NCI-H345 treated with DMSO at 0.1 percent for 48 hours (cell line): ENCODE data around the gene ACBD7.

Source experiments
- DNase-seq: peaks from one replicate; lab custom pipeline; 2025; ENCODE audit not compliant: unreplicated experiment; lab: John Stamatoyannopoulos, UW

The ACBD7 gene

DNA sequence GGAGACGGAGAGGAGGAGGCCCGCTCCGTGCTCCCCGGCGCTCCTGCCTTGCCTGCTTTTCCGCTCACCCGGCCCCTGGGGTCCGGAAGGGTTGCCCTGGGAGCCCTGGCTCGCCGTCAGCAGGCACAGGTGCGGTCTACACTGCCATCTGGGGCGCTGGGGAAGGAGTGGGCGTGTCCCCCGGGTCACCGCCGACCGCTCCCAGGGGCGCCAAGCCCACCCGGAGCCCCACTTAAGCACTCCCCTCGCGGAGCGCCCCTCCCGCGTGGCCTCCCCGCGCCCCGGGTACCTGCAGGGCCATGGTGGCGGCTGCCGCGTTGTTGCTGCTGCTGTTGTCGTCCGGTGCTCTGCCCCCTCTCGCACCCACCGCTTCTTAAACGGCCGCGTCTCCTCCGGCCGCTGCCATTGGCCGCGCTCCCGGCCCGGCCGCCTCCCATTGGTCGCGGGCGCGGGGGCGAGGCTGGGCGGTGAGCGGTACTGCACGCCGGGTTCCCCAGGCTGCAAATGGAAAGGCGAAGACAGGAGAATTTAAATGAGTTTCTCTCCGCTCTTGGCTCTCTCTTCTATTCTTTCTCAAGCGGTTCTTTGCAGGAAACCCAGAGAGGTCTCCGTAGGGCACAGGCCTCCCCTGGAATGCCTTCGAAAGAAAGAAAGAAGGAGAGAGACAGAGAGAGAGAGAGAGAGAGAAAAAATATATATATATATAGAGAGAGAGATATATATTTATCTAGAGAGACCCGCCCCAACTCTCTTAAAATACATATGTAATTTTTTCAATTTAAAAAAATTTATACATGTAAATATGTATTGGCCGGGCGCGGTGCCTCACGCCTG lies at the start of gene ACBD7:
TSS of gene ACBD7 (minus strand) at position 349 of the 834 bp plus-strand sequence. CDS start at position 301, 48 bp downstream.
- peak; percentile 50 for DNase-seq

DNA sequence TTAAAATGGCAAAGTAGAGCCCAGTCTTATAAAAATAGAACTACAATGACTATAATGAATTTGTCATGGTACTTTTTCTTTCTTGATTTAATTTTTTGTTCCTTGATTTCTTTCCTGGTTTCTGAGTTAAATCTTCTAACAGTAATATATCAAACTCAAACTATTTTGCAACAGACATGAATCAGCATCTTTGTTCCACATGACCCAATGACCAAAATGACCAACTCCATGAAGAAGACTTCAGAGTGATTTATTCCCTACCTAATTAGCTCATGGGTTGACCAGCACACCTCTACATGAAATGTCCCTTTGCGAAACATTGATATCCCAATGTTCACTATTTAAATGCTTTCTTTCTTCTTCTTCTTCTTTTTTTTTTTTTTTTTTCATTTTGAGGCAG lies 49.1 kb upstream of the ACBD7 start:
- DNase-seq: no peak

DNA sequence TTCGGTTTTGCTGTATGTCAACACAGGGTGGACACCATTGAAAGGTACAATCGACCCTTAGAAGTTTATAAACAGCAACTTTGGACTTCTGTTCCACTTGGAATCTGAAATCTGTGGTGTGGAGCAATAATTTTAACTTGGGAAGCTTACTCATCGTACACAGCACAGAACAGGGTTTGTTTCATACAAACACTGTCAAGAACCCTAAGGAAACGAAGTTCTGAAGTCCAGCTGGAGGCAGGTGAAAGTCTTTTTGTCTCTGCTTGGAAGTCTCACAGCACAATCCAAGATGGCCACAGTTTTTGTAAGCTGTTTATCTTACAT lies 48.4 kb upstream of the ACBD7 start:
- DNase-seq: no peak

DNA sequence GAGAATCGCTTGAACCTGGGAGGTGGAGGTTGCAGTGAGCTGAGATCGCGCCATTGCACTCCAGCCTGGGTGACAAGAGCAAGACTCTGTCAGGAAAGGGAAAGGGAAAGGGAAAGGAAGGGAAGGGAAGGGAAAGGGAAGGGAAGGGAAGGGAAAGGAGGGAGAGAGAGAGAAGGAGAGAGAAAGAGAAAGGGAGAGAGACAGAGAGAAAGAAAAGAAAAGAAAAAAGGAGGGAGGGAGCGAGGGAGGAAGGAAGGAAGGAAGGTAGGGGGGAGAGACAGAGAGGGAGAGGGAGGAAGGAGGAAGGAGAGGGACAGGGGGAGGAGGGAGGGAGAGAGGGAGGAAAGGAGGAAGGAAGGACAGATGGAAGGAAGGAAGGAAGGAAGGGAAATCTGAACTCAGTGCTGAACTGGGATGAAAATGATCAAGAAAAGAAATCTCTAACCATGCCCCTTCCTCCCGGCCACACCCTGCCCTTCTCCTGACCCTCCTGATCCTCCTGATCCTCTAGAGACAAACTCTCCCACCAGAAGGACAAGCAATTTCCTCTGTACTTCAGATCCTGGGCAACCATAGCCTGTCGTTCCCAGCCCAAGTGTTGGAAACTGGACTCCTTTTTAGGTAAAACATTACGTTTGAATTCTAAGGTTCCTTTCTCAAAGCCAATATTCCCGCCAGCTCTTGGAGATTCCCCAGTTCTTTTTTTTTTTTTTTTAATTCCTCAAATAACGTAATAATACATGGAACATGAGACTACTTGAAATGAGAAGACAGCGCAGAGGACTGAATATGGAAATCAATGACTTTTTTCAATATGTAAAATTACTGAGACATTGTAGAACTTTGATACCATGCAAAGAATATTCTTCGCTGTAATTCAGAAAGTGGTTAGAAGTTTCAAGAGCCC lies 47.8 kb upstream of the ACBD7 start:
- no peak for DNase-seq

DNA sequence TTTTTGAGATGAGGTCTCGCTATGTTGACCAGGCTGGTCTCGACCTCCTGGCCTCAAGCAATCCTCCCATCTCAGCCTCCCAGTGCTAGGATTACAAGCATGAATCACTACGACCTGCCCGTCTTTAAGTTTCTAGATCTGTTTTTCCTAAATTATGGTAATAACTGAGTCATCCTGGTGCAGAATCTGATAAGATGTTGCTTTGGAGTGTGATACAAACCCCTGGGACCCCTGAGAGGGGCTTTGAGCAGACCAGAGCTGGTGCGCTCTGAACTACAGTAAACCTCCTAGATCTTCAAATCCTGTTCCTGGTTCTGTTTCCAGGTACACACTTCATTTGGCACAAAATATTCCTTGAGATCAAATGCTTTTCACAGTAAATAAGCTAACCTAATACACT lies 42.8 kb upstream of the ACBD7 start:
- no peak for DNase-seq

DNA sequence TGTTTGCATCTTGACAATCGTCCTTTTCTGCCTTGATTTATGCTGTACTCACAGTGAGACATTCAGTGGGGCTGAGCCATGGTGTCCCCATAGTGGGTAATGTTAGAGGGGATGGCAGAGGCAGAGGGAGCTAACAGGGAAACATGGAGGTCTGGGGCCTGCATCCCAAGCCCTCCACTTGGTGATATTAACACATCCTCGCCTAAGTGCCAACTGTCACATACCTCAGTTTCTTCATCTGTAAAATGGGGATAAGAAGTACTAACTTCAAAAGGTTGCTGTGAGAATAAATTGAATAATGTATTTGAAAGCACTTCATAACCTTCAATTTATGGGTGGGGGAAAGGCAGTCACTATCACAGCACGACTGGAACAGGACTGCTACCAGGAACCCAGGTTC lies 36.3 kb upstream of the ACBD7 start:
- DNase-seq: no peak

DNA sequence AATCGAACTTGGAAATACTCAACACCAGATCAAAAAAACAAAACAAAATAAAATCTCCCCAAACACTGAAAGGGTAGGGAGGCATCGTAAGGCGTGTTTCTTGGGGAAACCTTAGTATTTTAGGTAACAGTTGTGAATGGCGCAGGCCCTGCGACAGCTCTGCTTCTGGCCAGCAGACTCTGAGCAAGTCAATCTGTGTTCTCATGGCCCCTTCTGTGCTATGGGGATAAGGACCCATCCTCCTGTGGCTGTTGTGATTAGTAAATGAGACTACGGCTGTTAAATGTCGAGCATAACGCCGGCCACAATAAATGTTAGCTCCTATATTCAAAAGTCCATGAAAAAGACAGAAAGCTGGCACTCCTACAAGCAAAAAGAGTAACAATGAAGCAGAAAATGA lies 35.6 kb upstream of the ACBD7 start:
- DNase-seq: no peak

DNA sequence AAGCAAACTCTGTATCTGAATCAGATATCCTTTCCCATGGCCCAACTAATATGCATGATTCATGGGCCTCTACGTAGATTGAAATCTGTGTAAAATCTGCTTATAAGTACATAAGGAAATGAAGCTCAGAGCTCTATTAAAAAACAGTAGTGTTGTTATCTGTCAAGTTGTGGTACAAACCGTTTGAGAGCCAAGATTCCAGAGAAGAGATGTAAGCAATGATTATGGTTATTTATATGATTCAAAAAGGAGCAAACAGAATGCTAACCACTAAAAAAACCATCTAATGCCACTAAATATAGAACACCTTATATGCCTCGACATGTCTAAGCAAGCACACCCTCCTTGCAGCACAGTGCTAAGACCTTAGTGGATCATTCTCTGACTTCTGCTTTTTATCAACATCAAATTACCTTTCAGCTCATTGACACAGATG lies 35.2 kb upstream of the ACBD7 start:
- DNase-seq: no peak

DNA sequence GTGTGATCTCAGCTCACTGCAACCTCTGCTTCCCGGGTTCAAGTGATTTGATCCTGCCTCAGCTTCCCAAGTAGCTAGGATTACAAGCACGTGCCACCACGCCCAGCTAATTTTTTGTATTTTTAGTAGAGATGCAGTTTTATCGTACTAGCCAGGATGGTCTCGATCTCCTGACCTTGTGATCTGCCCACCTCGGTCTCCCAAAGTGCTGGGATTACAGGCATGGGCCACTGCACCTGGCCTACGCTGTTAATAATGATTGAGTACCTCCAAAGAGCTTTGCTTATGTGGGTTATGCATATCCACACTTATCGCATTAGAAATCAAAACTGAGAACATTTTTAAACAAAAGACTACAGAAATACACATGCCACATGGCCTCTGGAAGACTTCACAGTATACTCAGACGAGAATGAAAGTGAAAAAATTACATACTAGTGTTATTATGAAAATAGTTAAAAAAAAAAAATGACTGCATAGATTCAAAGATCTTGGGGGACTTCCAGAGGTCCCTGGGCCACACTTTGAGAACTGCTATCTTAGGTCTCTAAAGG lies 34.0 kb upstream of the ACBD7 start:
- no peak for DNase-seq

DNA sequence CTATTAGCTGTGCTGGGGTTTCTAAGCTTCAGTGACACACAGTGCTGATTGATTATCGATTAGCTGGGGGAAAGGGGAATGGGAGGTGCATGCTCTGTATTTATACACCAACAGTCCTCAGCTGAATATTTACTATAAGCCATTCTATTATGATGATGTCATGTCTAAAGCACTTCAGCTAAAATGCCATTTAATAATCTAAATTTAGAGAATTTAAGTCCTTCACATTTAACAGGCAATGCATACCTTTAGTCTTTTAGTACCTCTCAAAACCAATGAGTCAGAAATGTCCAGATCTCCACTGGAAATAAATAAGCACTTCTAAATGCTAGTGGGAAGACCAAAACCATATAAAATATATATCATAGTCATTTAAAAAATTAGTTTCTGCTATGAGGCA lies 33.1 kb upstream of the ACBD7 start:
- no peak for DNase-seq

DNA sequence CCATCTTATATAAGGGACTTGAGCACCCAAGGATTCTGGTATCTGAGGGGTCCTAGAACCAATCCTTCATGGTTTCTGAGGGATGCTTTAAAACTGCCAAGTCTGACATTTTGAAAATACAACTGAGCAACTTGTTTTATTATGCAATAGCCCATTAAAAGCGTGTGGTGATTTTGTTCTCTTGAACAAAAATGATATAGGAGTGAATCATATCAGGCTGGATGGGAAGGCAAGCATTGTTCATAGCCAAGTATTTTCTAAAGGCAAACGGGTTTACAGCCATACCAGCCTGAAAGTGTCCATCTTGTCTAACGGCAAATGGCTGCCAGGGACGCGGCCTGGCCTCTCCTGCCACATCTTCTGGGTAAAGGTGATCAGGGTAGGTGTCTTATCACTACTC lies 31.9 kb upstream of the ACBD7 start:
- no peak for DNase-seq

DNA sequence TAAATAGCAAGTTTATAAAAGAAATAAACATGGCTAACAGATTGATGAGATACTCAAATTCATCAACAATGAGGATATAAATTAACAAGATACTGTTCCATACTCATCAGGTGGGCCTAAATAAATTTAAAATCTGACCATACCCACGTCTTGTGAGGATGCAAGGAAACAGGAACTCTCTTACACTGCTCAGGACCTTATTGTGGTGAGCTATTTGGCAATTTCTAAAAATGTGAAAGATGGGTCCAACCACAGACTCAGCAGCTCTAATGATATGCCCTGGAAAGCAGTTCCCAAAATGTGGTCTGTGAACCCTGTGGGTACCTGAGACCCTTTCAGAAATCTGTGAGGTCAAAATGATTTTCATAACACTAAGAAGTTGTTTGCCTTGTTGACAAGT lies 30.0 kb upstream of the ACBD7 start:
- DNase-seq: no peak

DNA sequence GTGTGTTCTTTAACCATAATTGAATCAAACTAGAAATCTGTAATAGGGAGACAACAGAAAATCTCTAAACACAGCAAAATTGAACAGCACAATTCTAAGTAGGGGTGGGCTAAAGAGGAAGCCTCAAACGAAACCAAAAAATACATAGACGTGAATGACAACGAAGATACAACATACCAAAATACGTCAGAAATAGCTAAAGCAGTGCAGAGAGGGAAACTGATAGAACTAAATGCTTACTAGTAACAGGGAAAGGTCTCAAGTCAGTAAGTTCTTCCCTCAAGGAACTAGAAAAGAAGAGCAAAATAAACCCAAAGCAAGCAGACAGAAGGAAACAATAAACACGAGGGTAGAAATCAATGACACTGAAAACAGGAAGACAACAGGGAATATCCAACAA lies 27.6 kb upstream of the ACBD7 start:
- DNase-seq: no peak

DNA sequence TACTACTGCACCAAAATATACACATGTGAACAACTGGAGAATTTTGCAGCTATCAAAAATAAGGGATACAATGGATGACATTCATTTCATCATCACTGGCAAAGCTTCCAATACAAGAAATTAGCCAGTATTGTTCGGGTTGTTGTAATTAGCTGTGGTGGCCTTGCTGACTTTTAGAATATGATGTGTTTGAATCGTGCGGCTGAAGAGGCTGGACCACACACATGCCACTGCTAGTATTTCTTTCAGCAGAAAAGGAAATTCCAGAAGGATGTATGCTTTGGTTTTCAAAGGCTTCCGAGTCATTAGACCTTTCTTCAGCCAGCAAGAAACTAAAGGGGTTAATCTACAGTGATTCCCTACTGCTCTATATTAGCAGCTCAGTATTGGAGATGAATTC lies 25.2 kb upstream of the ACBD7 start:
- DNase-seq: no peak

DNA sequence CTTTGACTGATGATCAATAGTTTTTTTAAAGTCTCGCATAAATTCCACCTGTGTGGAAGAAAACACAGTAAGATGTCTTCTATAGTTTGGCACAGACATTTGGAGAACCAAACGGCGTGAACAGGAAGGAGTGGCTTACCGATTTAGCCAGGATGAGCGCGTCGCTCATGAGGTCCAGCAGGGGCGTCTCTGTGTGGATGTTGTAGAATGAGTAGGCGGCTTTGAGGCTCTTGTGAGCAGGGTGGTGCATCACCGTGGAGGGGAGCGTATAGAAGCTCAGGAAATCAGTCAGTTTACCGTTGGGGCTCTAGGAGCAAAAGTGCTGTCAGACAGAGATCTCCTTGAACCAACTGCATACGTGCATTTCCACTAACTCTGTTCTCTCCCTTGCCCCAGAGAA lies 24.1 kb upstream of the ACBD7 start:
- DNase-seq: no peak

DNA sequence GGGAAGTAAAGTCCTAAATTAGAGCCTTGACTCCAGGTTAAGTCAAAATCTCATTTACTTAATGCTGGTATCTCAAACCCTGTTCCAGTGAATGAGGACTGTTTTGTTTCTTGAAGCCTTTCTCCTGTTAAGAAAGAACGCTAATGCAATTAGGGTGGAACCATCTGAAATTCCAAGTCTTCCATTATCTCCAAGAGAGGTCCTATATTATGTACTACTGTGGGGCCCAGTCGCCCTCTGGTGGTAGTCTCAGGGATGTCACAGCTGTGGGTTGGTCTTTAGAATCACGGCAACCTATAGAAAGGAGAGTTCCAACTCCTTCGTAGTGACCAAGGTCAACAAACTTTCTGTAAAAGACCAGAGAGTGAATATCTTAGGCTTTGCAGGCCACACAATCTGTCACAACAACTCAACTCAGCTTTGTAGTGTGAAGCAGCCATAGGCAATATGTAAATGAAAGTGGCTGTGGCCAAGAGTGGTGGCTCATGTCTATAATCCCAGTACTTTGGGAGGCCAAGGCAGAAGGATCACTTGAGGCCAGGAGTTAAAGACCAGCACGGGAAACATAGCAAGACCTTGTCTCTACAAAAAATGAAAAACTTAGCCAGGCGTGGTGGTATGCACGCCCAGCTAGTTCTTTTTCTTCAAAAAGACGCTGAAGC lies 17.9 kb upstream of the ACBD7 start:
- DNase-seq: peak; percentile 40

DNA sequence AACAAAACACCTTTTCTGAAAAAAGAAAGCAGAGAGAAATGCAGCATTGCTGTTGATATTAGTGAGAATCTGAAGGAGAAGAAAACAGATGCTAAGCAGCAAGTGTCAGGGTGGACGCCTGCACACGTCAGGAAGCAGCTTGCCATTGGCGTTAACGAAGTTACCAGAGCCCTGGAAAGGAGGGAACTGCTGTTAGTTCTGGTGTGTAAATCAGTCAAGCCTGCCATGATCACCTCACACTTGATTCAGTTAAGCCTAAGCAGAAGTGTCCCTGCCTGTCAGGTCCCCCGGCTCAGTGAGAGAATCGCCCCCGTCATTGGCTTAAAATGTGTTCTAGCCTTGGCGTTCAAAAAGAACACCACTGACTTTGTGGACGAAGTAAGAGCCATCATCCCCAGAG lies 14.9 kb upstream of the ACBD7 start:
- no peak for DNase-seq

DNA sequence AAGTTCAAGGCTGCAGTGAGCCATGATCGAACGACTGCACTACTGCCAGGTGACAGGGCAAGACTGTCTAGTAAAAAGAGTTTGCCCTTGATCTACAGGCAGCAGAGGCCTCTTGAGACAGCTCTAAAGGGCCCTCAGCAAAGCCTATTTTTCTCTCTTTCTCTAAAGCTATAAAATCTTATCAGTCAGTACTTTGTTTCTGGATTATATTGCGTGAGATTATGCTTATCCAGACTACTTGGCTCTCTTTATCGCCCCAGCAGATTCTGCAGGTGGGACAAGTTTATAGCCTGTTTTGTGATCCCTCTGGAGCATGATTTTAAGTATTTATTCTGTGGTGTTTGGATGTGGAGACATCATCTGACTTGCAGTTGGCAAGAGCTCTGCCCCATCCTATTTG lies 11.3 kb upstream of the ACBD7 start:
- no peak for DNase-seq

DNA sequence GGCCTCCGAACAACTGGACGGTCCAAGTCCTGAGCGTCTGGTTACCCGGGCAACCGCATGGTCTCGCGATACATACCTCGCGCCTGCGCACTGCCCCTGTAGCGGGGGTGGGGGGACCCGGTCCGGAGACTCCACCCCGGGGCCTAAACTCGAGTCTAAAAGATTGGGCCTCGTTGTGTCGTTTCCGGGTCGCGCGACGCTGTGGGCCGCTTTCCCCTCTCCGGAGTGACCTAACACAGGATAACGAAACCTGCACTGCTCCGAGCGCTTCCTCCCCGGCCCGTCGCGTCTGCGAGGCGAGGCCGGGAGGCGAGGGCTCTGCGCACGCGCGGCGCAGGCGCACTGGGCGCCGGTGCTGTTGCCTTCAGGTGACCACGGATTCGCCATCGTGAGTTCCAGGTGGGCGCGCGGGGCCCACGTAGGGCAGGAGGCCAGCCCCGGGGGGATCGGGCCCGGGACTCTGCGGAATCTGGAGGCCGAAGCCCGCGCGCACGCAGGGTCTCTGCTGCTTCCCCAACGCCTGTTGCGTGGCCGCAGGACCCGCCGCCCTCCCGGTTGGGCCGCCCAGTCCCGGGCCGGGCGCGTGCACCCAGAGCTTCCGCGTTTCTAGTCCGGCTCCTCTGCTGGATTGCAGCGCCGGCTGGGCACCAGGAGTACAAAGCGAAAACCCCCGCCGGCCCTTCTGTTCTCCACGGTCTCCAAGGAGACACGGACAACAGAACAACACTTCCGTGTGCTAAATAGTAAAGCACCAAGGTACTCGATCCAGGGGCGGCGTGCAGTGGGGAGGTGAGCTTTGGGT lies 8.6 kb upstream of the ACBD7 start, which contains the start of gene RPP38:
TSS of gene RPP38 (plus strand) at position 345 of the 802 bp plus-strand sequence. CDS start 5,960 bp downstream, outside the sequence.
- peak; percentile 83 for DNase-seq

DNA sequence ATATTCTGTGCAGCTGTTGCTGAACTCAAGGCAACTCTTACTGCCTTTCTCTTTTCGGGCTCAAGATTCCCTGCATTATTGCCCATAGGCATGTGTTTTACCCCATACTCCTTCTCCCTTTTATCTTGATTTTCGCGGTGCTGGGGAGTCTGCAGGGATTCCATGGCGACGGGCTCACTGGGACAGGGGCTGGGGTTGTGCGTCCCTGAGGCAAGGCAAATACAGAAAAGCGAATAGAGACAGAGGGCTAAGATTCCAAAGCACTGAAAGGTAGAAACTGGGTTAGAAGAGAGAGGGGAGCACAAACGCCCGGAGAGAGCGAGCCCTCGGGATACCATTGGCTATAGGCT lies 8.1 kb upstream of the ACBD7 start:
- DNase-seq: no peak
